Ishikawa (cell line): ENCODE results near the gene CMTM3.

Experiments used
- CEBPB ChIP-seq: IDR thresholded peaks from 2 replicates; pipeline ENCODE4 v1.6.1; 2012
- EP300 ChIP-seq: IDR thresholded peaks from 2 replicates; pipeline ENCODE4 v1.6.1; 2012; ENCODE audit warnings: borderline replicate concordance
- FOXM1 ChIP-seq: IDR thresholded peaks from 2 replicates; pipeline ENCODE4 v1.6.1; 2012; ENCODE audit warnings: low read depth, borderline replicate concordance
- RAD21 ChIP-seq: IDR thresholded peaks from 2 replicates; pipeline ENCODE4 v1.6.1; 2012; ENCODE audit warnings: low read depth
- TAF1 ChIP-seq: IDR thresholded peaks from 2 replicates; pipeline ENCODE4 v1.6.1; 2012; ENCODE audit warnings: low read depth, mild to moderate bottlenecking
- YY1 ChIP-seq: IDR thresholded peaks from 2 replicates; pipeline ENCODE4 v1.6.1; 2012; ENCODE audit warnings: low read depth
- TF ChIP-seq, protein P1 (sequence below): IDR thresholded peaks from 2 replicates; pipeline ENCODE4 v1.6.1; 2012
- TF ChIP-seq, protein P2 (sequence below): IDR thresholded peaks from 2 replicates; pipeline ENCODE4 v1.6.1; 2012; ENCODE audit warnings: low read depth, mild to moderate bottlenecking

DNA sequence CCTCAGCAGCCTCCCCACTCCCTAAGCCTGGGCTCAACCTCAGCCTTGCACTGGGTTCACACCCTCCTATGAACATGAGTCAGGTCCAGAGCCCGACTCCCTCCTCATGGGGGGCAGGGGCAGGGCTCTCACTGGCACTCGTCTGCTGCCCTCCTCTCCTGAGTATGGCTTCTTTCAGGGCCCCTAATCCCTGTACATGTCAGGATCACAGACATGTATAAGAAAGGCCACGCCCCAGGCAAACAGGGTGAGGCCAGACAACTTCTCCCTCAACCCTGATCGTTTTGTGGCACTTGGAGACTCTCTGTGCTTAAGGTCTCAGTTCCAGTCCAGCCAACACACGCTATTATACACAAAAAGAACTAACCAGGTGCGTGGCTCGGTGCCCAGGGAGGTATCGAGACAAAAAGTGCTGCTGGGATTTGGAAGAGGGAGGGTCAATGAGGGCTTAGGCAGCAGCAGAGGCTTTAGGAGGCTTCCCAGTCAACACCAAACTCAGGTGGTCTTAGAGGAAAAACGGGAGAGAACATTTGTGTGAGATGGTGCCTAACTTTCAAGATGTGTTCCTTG, 45.2 kb downstream of the CMTM3 start:
- TF ChIP-seq YY1 = no peak
- TF ChIP-seq EP300 = no peak
- TF ChIP-seq RAD21 = no peak
- no peak for TF ChIP-seq CEBPB
- TF ChIP-seq, protein P1, sequence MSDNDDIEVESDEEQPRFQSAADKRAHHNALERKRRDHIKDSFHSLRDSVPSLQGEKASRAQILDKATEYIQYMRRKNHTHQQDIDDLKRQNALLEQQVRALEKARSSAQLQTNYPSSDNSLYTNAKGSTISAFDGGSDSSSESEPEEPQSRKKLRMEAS = no peak
- no peak for TF ChIP-seq TAF1
- TF ChIP-seq FOXM1 = no peak
- TF ChIP-seq, protein P2, sequence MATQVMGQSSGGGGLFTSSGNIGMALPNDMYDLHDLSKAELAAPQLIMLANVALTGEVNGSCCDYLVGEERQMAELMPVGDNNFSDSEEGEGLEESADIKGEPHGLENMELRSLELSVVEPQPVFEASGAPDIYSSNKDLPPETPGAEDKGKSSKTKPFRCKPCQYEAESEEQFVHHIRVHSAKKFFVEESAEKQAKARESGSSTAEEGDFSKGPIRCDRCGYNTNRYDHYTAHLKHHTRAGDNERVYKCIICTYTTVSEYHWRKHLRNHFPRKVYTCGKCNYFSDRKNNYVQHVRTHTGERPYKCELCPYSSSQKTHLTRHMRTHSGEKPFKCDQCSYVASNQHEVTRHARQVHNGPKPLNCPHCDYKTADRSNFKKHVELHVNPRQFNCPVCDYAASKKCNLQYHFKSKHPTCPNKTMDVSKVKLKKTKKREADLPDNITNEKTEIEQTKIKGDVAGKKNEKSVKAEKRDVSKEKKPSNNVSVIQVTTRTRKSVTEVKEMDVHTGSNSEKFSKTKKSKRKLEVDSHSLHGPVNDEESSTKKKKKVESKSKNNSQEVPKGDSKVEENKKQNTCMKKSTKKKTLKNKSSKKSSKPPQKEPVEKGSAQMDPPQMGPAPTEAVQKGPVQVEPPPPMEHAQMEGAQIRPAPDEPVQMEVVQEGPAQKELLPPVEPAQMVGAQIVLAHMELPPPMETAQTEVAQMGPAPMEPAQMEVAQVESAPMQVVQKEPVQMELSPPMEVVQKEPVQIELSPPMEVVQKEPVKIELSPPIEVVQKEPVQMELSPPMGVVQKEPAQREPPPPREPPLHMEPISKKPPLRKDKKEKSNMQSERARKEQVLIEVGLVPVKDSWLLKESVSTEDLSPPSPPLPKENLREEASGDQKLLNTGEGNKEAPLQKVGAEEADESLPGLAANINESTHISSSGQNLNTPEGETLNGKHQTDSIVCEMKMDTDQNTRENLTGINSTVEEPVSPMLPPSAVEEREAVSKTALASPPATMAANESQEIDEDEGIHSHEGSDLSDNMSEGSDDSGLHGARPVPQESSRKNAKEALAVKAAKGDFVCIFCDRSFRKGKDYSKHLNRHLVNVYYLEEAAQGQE = no peak
